ENCODE measurements around the gene CLASP1. TPM values are rescaled to one million over a fixed set of nuclear protein-coding genes. Genes with fewer than 3 reads are reported as not detected.
"Not testable (repeated sequence)": the region's sequence is repeated elsewhere in the genome, so short reads cannot be mapped to it uniquely, and the experiment has no call there.

The CLASP1 gene
- total RNA-seq, 2 experiments from 2014 or later = 60.3 to 61.4 TPM

DNA sequence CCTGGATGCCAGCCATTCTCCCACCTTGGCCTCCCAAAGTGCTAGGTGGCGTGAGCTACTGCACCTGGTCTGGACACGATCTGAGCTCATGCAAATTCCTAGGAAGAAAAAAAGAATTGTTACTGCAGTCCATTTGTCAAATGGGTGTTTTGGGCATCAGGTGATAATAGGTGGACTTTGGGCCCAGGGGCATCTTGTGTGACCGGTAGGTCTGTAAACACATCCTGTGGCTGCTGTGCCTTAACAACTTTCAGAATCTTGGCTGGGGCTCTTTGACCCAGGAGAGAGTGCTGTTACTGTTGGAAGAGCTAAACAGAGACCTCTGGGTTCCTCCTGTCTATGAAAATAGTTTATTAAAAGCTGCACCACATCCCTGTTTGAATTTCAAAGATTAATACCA lies 329.3 kb downstream of the CLASP1 start:
- DNase-seq (no peak), ATAC-seq (no peak)
- intact Hi-C loops (cut with micrococcal nuclease) = loop anchor here (5.0 kb wide), 1 partner anchor 233 kb away; no protein-coding TSS in a partner anchor
- TF ChIP-seq, protein P1, sequence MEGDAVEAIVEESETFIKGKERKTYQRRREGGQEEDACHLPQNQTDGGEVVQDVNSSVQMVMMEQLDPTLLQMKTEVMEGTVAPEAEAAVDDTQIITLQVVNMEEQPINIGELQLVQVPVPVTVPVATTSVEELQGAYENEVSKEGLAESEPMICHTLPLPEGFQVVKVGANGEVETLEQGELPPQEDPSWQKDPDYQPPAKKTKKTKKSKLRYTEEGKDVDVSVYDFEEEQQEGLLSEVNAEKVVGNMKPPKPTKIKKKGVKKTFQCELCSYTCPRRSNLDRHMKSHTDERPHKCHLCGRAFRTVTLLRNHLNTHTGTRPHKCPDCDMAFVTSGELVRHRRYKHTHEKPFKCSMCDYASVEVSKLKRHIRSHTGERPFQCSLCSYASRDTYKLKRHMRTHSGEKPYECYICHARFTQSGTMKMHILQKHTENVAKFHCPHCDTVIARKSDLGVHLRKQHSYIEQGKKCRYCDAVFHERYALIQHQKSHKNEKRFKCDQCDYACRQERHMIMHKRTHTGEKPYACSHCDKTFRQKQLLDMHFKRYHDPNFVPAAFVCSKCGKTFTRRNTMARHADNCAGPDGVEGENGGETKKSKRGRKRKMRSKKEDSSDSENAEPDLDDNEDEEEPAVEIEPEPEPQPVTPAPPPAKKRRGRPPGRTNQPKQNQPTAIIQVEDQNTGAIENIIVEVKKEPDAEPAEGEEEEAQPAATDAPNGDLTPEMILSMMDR (IDR thresholded peaks at IDR 0.05) = no peak
- POLR2A ChIA-PET = no interaction called here
- no peaks in the 10 kb centered on the region for H3K9me3 Mint-ChIP-seq
- no peaks in the 10 kb centered on the region for H3K4me1 Mint-ChIP-seq (ENCODE audit: low read depth)
- peaks cover 3% of the 10 kb centered on the region for H3K27me3 Mint-ChIP-seq
- no peaks in the 10 kb centered on the region for H3K36me3 Mint-ChIP-seq (ENCODE audit: low read depth)
- no peak overlapping the region for H3K27ac Mint-ChIP-seq
- no peak overlapping the region for H3K4me3 Mint-ChIP-seq
- CTCF ChIA-PET = no interaction called here

GRCh38 chr2:121316986-121317385 lies 332.3 kb downstream of the CLASP1 start:
- H3K4me3 Mint-ChIP-seq = no peak overlapping the region
- no peaks in the 10 kb centered on the region for H3K36me3 Mint-ChIP-seq (ENCODE audit: low read depth)
- ChIA-PET POLR2A (no interaction called here), CTCF (no interaction called here)
- H3K4me1 Mint-ChIP-seq (ENCODE audit: low read depth) = no peaks in the 10 kb centered on the region
- TF ChIP-seq, protein P1 (IDR thresholded peaks at IDR 0.05) = no peak
- H3K27ac Mint-ChIP-seq = no peak overlapping the region
- H3K9me3 Mint-ChIP-seq = no peaks in the 10 kb centered on the region
- ATAC-seq (no peak), DNase-seq (no peak)
- H3K27me3 Mint-ChIP-seq = peaks cover 3% of the 10 kb centered on the region
- intact Hi-C loops (cut with micrococcal nuclease) = no loop called here

GRCh38 chr2:121313701-121314100 lies 335.6 kb downstream of the CLASP1 start:
- H3K4me3 Mint-ChIP-seq; H3K27ac Mint-ChIP-seq; DNase-seq; CTCF ChIA-PET; H3K27me3 Mint-ChIP-seq; intact Hi-C loops (cut with micrococcal nuclease); H3K9me3 Mint-ChIP-seq; H3K36me3 Mint-ChIP-seq (ENCODE audit: low read depth); H3K4me1 Mint-ChIP-seq (ENCODE audit: low read depth); ATAC-seq; POLR2A ChIA-PET: not testable (repeated sequence)

DNA sequence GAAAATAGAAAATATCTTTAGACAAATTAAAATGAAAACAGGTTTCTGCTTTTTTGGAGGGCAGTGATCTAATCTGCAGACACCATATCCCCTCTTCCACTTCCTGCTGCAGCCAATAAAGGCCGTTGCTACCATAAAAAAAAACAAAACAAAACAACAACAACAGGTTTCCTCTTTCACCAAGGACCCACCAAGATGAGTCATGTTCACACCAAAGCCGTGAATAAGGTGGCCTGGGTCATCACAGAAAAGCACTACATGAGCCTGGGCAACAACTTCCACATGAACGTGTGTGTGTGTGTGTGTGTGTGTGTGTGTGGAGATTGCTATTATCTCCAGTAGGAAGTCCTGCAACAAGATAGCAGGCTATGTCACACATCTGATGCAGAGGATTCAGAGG lies 339.5 kb downstream of the CLASP1 start:
- intact Hi-C loops (cut with micrococcal nuclease) = no loop called here
- ATAC-seq (no peak), DNase-seq (no peak)
- Mint-ChIP-seq H3K27me3 (peaks cover 15% of the 10 kb centered on the region), H3K4me1 (ENCODE audit: low read depth) (no peaks in the 10 kb centered on the region), H3K36me3 (ENCODE audit: low read depth) (no peaks in the 10 kb centered on the region), H3K9me3 (no peaks in the 10 kb centered on the region), H3K27ac (no peak overlapping the region), H3K4me3 (no peak overlapping the region)
- POLR2A ChIA-PET = no interaction called here
- TF ChIP-seq, protein P1 (IDR thresholded peaks at IDR 0.05) = no peak
- CTCF ChIA-PET = no interaction called here

DNA sequence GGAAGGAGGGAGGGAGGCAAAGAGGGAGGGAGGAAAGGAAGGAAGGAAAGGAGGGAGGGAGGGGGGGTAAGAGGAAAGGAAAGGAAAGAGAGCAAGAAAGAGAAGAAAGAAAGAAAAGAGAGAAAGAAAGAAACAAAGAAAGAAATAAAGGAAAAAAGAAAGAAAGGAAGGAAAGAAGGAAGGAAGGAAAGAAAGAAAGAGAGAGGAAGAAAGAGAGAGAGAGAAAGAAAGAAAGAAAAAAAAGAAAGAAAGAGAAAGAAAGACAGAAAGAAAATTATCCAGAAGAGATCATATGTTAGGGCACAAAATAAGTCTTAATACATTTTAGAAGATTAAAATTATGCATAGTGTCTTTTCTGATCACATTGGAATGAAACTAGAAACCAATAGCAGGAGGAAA lies 339.9 kb downstream of the CLASP1 start:
- TF ChIP-seq, protein P1 (IDR thresholded peaks at IDR 0.05) = no peak
- intact Hi-C loops (cut with micrococcal nuclease) = no loop called here
- Mint-ChIP-seq H3K9me3 (no peaks in the 10 kb centered on the region), H3K36me3 (ENCODE audit: low read depth) (no peaks in the 10 kb centered on the region), H3K27me3 (peaks cover 17% of the 10 kb centered on the region), H3K4me1 (ENCODE audit: low read depth) (no peaks in the 10 kb centered on the region), H3K4me3 (no peak overlapping the region), H3K27ac (no peak overlapping the region)
- CTCF ChIA-PET = no interaction called here
- DNase-seq = no peak
- no peak for ATAC-seq
- POLR2A ChIA-PET = no interaction called here

- intact Hi-C loops (cut with micrococcal nuclease) = no loop called here
- Mint-ChIP-seq H3K27ac (no peak overlapping the region), H3K9me3 (no peaks in the 10 kb centered on the region), H3K27me3 (peaks cover 23% of the 10 kb centered on the region), H3K4me1 (ENCODE audit: low read depth) (no peaks in the 10 kb centered on the region), H3K4me3 (no peak overlapping the region), H3K36me3 (ENCODE audit: low read depth) (no peaks in the 10 kb centered on the region)
- TF ChIP-seq, protein P1 (IDR thresholded peaks at IDR 0.05) = no peak
- DNase-seq = no peak
- ChIA-PET POLR2A (no interaction called here), CTCF (no interaction called here)
- no peak for ATAC-seq
These were observed 342.2 kb downstream of the CLASP1 start for GRCh38 chr2:121307048-121307447.
